Measurements from ENCODE around the gene C10orf105. TPM values are rescaled to one million over a fixed set of nuclear protein-coding genes. Genes with fewer than 3 reads are reported as not detected.

The C10orf105 gene
- total RNA-seq, 2 experiments from 2014 or later = 0.09 to 0.15 TPM

DNA sequence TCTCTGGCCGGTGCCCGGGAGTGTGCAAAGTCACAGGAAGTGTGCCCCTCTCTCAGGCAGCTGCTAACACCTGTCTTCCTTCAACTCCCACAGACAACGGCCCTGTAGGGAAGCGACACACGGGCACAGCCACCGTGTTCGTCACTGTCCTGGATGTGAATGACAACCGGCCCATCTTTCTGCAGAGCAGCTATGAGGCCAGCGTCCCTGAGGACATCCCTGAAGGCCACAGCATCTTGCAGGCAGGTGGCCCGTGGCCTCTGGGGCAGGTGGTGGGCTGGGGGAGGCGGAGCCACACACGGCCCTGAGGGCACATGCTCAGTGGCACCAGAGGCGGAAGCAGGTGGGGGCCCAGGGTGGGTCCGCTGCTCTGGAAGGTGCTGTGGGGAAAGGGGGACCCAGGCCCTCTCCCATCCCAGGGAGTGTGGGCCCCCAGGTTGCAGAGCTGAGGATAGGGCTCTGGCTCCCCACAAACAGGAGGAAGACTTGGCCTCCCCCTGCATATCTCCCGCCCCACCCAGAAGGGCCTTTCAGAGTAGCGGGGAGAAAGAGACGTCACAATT, 6.9 kb downstream of the C10orf105 start:
- ChIA-PET POLR2A (interaction anchor here (0.6 to 1.8 kb wide), 4 partner anchors 11 to 73 kb away, joined by 3 to 7 read pairs (median 4); no protein-coding TSS in a partner anchor), CTCF (ENCODE audit: unreplicated experiment) (interaction anchor here (0.5 to 1.6 kb wide), 6 partner anchors 16 to 396 kb away, joined by 3 to 6 read pairs (median 3); no protein-coding TSS in a partner anchor)
- Histone ChIP-seq H3K79me2 (ENCODE audit: insufficient read depth, low read depth, low read length) (no peaks in the 10 kb centered on the region), H3K4me2 (ENCODE audit: low read length) (peak overlapping the region; percentile 45), H3K9me3 (ENCODE audit: low read length) (no peaks in the 10 kb centered on the region), H3K4me3 (ENCODE audit: low read depth, low read length, poor library complexity, severe bottlenecking) (no peak overlapping the region), H3K9me2 (ENCODE audit: insufficient read depth, low read length) (no peaks in the 10 kb centered on the region), H3K27ac (ENCODE audit: low read depth, low read length, poor library complexity, severe bottlenecking) (peak overlapping the region; percentile 25), H4K20me1 (ENCODE audit: insufficient read depth, low read length) (no peaks in the 10 kb centered on the region), H3K36me3 (ENCODE audit: insufficient read depth, low read length) (no peaks in the 10 kb centered on the region), H3K4me1 (ENCODE audit: insufficient read depth, low read length, poor library complexity, severe bottlenecking) (peaks cover 33% of the 10 kb centered on the region), H2AFZ (ENCODE audit: low read length) (peak overlapping the region; percentile 76; the same call in 1 of the 2 replicates)
- BruUV-seq (replicated peaks) = no TSS peak
- intact Hi-C loops (cut with micrococcal nuclease; ENCODE audit: unreplicated experiment) = loop anchor here (5.0 kb wide), 1 partner anchor 60 kb away; the partner anchor contains the start of gene VSIR
- TF ChIP-seq, protein P1, sequence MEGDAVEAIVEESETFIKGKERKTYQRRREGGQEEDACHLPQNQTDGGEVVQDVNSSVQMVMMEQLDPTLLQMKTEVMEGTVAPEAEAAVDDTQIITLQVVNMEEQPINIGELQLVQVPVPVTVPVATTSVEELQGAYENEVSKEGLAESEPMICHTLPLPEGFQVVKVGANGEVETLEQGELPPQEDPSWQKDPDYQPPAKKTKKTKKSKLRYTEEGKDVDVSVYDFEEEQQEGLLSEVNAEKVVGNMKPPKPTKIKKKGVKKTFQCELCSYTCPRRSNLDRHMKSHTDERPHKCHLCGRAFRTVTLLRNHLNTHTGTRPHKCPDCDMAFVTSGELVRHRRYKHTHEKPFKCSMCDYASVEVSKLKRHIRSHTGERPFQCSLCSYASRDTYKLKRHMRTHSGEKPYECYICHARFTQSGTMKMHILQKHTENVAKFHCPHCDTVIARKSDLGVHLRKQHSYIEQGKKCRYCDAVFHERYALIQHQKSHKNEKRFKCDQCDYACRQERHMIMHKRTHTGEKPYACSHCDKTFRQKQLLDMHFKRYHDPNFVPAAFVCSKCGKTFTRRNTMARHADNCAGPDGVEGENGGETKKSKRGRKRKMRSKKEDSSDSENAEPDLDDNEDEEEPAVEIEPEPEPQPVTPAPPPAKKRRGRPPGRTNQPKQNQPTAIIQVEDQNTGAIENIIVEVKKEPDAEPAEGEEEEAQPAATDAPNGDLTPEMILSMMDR (conservative IDR thresholded peaks at IDR 0.05; ENCODE audit: low read length) = no peak
- no peak for TF ChIP-seq EZH2phosphoT487 (IDR thresholded peaks at IDR 0.05; ENCODE audit: borderline replicate concordance, low read depth, low read length)
- peak; percentile 48 for DNase-seq (ENCODE audit: low spot score)

DNA sequence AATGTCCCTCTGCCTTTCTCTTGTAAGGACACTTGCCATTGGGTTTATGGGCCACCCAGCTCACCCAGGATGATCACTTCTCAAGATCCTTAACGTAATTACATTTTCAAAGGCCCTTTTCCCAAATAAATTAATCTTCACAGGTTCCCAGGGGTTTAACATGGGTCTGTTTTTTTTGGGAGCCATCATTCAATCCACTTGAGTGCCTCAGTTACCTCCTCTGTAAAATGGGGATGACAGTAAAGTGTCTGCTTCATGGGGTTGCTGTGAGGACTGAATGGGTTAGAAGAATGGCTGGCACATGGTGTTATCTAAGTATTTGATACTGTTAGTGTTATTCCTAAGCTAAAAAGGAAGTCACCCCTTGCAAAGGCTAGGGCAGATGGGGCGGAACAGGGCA, 7.4 kb downstream of the C10orf105 start:
- Histone ChIP-seq H3K4me2 (ENCODE audit: low read length) (peak overlapping the region; percentile 45; the same call in 1 of the 2 replicates), H4K20me1 (ENCODE audit: insufficient read depth, low read length) (no peaks in the 10 kb centered on the region), H3K36me3 (ENCODE audit: insufficient read depth, low read length) (no peaks in the 10 kb centered on the region), H3K79me2 (ENCODE audit: insufficient read depth, low read depth, low read length) (no peaks in the 10 kb centered on the region), H3K9me3 (ENCODE audit: low read length) (no peaks in the 10 kb centered on the region), H3K27ac (ENCODE audit: low read depth, low read length, poor library complexity, severe bottlenecking) (no peak overlapping the region), H3K4me1 (ENCODE audit: insufficient read depth, low read length, poor library complexity, severe bottlenecking) (peaks cover 28% of the 10 kb centered on the region), H2AFZ (ENCODE audit: low read length) (peak overlapping the region; percentile 76; the same call in 1 of the 2 replicates), H3K4me3 (ENCODE audit: low read depth, low read length, poor library complexity, severe bottlenecking) (no peak overlapping the region), H3K9me2 (ENCODE audit: insufficient read depth, low read length) (no peaks in the 10 kb centered on the region)
- ChIA-PET POLR2A (interaction anchor here (0.7 to 1.8 kb wide), 2 partner anchors 12 to 18 kb away, joined by 3 to 7 read pairs; no protein-coding TSS in a partner anchor), CTCF (ENCODE audit: unreplicated experiment) (interaction anchor here (0.5 to 1.6 kb wide), 5 partner anchors 16 to 395 kb away, joined by 3 to 6 read pairs (median 3); no protein-coding TSS in a partner anchor)
- intact Hi-C loops (cut with micrococcal nuclease; ENCODE audit: unreplicated experiment) = loop anchor here (5.0 kb wide), 1 partner anchor 60 kb away; the partner anchor contains the start of gene VSIR
- no TSS peak for BruUV-seq (replicated peaks)
- no peak for DNase-seq (ENCODE audit: low spot score)
- no peak for TF ChIP-seq EZH2phosphoT487 (IDR thresholded peaks at IDR 0.05; ENCODE audit: borderline replicate concordance, low read depth, low read length)
- TF ChIP-seq, protein P1 (conservative IDR thresholded peaks at IDR 0.05; ENCODE audit: low read length) = no peak

Measured in OCI-LY7 (cell line).